ENCODE measurements around the gene SCYGR1.
"Not testable (repeated sequence)": the region's sequence is repeated elsewhere in the genome, so short reads cannot be mapped to it uniquely, and the experiment has no call there.

SCYGR1 gene

DNA sequence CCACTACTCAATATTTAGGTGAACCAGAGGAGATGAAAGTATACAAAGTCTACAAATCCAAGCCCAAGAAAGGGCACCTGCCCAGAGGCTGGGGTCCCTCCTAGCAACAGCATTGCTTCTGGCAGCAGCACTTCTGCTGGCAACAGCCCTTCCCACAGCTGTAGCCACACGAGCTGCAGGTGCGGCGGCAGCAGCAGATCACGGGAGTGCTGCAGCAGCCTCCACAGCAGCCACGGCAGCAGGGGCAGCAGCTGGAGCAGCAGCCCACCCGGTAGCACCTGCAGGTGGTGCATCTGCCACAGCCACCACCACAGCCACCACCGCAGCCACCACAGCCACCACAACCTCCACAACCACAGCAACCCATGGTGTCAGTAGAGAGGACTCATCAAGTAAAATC, at the start of gene SCYGR1:
SCYGR1 (minus strand) TSS at position 367 of the 400 bp plus-strand sequence; CDS start at position 367, 0 bp downstream.
- DNase-seq (ENCODE audit: low spot score): not testable (repeated sequence)

DNA sequence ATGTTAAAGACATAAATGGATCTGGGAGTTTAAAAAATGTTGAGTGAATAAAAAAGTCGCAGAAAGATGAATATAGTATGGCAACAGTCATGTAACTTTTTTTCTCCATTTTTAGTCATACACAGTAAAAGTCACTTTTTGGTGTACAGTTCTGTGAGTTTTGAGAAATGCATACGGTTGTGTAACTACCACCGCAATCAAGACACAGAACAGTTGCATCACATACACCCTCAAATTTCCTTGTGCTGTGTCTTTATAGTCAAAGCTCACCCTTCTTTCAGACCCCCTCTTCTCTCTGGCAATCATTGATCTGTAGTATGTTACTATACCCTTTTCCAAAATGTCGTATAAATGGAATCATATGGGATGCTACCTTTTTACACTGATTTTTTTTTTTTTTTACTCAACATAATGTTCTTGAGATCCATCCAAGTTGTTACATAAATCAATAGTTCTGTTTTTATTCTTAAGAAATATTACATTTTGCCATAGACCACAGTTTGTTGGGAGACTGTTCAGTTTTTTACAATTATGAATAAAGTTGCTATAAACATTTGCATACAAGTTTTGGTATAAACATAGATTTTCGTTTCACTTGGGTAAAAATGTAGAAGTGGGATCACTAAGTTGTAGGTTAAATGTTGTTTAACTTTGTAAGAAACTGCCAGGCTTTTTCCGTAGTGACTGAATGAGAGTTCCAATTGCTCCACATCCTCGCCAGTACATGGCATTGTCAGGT, 48.9 kb upstream of the SCYGR1 start:
- no peak for DNase-seq (ENCODE audit: low spot score)

GRCh38 chr2:227433171-227433570, 45.4 kb upstream of the SCYGR1 start:
- no peak for DNase-seq (ENCODE audit: low spot score)

DNA sequence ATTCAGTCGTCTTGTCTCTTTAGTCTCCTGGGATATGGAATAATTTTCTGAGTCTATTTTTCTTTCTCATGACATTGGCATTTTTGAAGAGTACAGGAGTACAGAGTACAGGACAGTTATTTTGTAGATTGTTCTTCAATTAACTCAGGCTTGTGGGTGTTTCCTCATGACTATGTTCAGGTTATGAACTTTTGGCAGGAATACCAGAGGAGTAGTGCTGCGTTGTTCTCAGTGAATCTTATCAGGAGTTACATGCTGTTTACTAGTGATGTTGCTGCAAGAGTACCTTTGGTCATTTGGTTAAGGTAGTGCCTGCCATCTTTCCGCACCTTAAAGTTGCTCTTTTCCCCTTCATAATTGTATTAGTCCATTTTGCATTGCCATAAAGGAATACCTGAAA, 42.9 kb upstream of the SCYGR1 start:
- DNase-seq (ENCODE audit: low spot score): no peak

- DNase-seq (ENCODE audit: low spot score): no peak
Measured at GRCh38 chr2:227428731-227429285, 41.1 kb upstream of the SCYGR1 start.

- DNase-seq (ENCODE audit: low spot score): no peak
Measured at GRCh38 chr2:227423656-227424499, 36.1 kb upstream of the SCYGR1 start.

DNA sequence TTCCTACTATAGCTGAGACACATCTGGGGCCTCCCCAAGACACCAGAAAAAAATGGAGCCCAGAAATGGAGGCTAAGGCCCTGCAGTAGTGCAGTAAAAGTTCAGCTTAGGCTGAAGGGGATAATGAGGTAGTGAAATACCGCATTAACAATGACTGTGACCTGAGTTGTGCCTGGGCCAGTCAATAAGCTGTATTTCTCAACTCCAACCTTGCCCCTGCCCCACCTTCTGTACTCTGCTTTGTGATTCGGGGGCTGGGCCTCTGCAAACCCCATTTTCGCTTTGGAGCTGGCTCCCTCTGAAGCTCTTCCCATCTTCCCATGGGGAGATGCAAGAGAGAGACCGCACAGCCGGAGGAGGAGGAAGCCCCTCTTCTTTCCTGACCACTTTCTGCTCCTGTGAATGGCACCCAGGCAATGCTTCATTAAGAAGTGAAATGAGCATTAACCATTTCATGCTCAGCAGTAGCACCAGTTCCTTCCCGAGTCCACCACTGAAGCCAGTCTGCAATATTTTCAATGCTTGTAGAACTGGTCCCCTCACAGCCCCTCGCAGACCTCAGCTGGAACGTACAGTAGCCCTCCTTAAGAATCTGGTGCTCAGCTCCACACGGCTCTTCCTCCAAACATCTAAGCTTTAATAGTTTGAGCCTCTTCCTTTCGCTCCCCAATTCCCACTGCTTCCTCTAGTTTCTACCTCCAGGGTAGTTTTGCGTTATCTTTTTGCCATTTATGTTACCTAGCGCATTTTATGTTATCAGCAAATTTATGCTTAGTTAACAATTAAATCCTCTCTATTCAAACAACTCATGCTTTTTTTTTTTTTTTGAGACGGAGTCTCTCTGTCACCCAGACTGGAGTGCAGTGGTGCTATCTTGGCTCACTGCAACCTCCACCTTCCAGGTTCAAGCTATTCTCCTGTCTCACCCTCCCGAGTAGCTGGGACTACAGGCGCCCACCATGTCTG, 32.6 kb upstream of the SCYGR1 start:
- no peak for DNase-seq (ENCODE audit: low spot score)

- DNase-seq (ENCODE audit: low spot score): no peak
Measured at GRCh38 chr2:227416701-227417100, 29.0 kb upstream of the SCYGR1 start.

DNA sequence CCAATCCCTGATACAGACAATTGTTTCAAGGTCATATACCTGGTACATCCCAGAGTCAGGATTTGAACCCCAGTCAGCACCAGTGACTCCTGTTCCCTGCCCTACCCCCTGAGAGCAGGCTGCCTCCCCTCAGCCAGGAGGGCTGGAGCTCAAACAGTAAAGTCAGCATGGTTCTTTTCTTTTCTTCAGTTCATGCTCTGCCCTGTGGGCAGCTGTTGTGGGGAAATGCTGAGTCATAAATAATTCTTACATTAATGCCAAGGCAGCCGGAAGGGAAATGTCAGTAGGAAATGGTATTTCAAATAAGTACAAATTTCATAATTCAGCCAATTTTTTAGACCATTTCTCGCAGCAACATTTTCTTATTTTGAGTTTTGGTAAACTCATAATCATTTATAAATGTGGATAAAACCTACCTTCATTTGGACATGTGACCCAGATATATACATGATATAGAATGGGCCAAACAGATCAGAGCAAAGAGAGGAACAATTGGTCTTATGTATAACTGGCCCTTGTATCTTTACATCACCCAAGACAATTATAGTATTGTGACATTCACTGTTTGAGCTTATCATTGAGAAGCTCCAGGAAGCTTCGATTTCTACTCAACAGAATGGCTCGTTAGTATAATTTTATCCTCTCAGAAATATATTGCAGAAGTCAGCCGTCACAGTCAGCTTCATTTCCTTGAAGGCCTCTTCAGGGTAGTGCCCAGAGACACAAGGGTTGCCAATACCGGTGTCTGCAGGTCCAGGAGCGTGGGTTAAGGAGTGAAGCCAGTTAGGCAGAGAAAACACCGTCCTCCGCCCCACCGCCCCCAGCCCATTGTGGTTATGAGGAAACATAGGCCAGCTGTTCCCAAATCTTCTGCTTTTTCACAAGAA, 28.0 kb upstream of the SCYGR1 start:
- DNase-seq (ENCODE audit: low spot score): no peak

- DNase-seq (ENCODE audit: low spot score): no peak
Measured at GRCh38 chr2:227414846-227415245, 27.1 kb upstream of the SCYGR1 start.

DNA sequence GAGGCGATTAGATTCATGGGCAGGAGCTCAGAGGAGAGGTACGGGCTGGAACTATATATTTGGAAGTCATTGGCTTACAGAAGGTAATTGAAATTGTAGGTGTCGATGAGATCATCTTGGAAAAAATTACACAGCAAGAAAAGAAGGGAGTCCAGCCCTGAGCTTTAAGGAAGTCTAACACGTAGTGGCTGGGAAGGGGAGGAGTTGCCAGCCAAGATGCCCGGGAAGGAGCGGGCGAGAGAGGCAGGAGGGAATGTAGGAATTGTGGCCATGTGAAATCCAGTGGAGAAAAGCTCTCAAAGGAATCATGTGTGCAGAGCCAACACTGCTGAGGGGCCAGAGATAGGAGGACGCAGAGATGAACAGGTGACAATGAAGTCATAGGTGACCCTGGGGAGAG, 25.6 kb upstream of the SCYGR1 start:
- DNase-seq (ENCODE audit: low spot score): no peak

- DNase-seq (ENCODE audit: low spot score): no peak
Measured at GRCh38 chr2:227412877-227413276, 25.1 kb upstream of the SCYGR1 start.

GRCh38 chr2:227411990-227412350, 24.2 kb upstream of the SCYGR1 start:
- DNase-seq (ENCODE audit: low spot score): no peak

- no peak for DNase-seq (ENCODE audit: low spot score)
Measured at GRCh38 chr2:227411320-227411989, 23.7 kb upstream of the SCYGR1 start.

DNA sequence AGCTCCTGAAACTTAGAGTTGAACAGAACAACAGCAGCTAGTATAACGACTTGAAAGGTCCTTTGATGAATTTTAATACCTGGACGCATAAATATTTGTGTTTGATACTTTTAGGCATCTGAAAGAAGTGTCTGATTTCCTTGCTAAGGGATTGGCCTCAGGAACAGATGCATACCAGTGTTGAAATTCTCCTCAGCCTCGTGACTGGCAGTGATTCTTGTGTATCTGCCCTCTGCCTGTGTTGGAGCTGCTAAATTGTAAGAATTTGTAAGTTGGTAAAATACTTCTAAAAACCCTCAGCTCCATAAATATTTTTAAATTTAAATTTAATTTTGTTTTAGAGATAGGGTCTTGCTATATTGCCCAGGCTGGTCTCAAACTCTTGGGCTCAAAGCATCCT, 22.4 kb upstream of the SCYGR1 start:
- DNase-seq (ENCODE audit: low spot score): no peak

GRCh38 chr2:227407591-227408151, 19.9 kb upstream of the SCYGR1 start:
- DNase-seq (ENCODE audit: low spot score): no peak

- DNase-seq (ENCODE audit: low spot score): peak; percentile 24
Measured at GRCh38 chr2:227406177-227407031, 18.7 kb upstream of the SCYGR1 start.

DNA sequence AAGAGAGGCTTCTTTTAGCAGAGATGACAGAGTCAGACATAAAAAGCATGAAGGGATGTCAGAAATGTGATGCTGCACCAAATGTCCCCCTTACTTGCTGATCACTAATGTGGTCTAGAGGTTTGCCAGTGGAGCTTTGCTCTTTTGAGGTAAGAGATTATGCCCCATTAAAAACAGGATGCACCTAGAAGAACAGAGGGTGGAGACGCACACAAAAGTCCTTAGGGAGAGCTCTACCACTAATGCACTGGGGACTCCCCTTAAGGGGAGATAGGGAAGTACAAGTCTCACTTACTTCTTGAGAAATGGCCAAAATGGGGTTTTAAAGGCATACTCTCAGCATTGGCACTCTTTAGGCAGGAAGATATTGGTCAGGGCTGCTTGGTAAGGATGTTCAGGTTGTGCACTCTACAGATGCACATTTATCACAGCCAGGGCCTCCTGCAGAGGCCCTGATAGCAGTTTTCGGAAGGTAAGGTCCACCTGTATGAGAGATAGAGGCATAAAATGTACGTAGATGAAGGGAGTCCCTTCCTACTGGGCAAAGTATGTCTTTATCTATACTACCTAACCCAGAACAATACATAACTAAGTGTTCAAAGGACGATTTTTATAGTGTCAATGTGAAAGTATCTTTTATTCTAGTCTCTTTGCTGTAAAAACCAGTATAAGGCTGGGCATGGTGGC, 17.0 kb upstream of the SCYGR1 start:
- peak; percentile 45 for DNase-seq (ENCODE audit: low spot score)

All from germinal center (tissue), 1 donor.